D721Med (cell line): ENCODE measurements around the gene UBE4A.

Source experiments
- DNase-seq: peaks from one replicate; pipeline ENCODE4 v3.0.0; 2011; ENCODE audit warnings: low spot score; ENCODE audit not compliant: insufficient read length
- FAIRE-seq: peaks from 2 replicates; lab custom pipeline; 2011; peaks lifted over from hg19 to GRCh38; lab: Jason Lieb, UNC
- TF ChIP-seq, protein P1 (sequence below): IDR thresholded peaks from 2 replicates; pipeline ENCODE4 v1.5.1; 2012; ENCODE audit warnings: mild to moderate bottlenecking, control low read depth; ENCODE audit not compliant: insufficient read depth; ENCODE audit errors: missing control alignments

Gene UBE4A

DNA sequence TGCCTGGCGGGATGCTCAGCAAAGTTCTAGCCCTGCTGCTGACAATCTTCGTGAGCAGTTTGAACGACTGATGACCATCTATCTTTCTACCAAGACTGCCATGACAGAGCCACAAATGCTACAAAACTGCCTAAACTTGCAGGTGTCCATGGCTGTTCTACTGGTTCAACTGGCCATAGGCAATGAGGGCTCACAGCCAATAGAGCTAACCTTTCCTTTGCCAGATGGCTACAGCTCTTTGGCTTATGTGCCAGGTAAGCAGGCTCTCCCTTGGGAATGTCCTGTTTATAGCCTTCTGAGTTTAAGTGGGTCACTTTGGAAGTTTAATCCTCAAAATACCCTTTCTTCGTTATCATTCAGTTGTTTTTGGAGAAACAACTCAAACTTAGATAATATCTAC, 20.1 kb downstream of the UBE4A start:
- DNase-seq (no peak), FAIRE-seq (no peak)
- TF ChIP-seq, protein P1, sequence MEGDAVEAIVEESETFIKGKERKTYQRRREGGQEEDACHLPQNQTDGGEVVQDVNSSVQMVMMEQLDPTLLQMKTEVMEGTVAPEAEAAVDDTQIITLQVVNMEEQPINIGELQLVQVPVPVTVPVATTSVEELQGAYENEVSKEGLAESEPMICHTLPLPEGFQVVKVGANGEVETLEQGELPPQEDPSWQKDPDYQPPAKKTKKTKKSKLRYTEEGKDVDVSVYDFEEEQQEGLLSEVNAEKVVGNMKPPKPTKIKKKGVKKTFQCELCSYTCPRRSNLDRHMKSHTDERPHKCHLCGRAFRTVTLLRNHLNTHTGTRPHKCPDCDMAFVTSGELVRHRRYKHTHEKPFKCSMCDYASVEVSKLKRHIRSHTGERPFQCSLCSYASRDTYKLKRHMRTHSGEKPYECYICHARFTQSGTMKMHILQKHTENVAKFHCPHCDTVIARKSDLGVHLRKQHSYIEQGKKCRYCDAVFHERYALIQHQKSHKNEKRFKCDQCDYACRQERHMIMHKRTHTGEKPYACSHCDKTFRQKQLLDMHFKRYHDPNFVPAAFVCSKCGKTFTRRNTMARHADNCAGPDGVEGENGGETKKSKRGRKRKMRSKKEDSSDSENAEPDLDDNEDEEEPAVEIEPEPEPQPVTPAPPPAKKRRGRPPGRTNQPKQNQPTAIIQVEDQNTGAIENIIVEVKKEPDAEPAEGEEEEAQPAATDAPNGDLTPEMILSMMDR: no peak

DNA sequence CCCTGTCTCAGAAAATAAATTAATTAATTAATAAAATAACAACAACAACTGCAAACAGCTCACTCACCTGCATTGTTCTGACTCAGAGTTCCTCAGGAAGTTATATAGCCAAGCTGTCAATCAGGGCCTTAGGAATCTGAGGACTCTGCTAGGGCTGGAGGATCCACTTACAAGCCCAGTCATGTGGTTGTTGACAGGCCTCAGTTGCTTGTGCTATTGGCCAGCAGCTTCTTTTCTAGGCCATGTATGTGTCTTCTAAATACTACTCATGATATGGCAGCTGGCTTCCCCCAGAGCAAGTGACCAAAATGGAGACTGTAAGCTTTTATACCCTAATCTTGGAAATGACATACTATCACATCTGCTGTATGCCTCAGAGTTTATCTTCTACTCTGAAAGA, 21.2 kb downstream of the UBE4A start:
- no peak for DNase-seq
- TF ChIP-seq, protein P1: no peak
- FAIRE-seq: no peak

DNA sequence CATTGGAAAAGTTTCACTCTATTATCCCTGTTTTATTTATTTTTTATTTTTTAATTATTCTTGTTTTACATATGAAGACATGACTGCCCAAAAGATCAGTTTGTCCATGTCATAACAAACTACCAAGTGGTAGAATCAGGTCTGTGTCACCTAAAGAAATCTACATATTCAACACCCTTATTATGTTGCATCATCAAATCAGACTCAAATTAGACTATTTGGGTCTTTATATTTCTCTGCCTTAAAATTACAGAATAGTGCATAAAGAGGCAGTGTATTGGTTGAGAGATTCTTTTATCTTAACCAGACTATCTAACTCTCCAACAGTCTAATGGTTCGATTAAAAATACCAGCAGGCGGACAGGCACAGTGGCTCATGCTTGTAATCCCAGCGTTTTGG, 23.6 kb downstream of the UBE4A start:
- TF ChIP-seq, protein P1: no peak
- DNase-seq (no peak), FAIRE-seq (no peak)

DNA sequence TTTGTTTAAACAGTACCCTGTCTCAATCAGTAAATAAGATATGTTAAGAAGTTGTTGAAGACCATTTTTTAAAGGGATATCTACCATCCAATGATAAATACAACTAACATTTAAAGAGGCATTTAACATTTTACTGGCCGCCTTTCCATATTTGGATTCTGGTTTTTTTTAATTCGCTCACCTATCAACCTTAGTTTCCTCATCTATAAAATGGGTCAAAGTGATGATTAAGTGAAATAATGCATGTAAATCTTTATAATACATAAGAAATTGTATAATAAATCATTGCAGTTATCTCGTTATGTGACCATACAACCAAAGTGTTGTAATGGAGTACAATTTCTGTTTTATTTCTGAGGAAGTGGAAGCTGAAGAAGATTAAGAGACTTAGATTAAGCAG, 24.3 kb downstream of the UBE4A start:
- DNase-seq: no peak
- TF ChIP-seq, protein P1: no peak
- no peak for FAIRE-seq

DNA sequence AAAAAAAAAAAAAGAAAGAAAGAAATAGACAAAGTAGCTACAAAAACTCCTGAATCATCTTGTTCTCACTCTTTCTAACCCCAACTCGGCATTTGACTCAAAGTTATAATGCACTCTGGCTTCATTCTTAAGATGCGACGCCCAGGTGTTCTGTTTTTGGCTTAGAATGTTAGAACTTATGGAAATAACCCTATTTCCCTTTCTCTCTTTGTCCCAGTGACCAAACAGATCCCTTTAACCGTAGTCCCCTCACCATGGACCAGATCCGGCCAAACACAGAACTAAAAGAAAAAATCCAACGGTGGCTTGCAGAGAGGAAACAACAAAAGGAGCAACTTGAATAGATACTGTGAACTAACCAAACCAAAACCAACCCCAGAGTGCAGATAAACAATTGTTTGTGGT, 36.7 kb downstream of the UBE4A start:
- DNase-seq: no peak
- no peak for FAIRE-seq

DNA sequence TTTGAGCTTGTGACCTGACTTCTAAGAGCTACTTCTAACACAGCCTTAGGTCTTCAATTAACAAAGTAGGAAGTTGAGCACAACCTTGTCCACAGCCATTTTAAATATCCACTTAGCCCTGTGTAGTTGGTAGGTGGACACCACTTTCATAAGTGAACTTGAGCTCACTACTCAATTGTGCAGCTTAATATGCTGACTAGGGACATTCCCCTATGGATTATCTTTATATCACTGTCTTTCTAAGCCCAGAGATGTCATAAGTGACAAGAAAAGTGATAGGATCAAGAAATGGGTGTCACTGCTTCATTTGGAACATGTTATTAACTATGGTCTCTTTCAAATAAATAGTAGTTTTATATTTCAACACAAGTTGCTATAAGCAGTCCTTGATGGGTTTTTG, 38.0 kb downstream of the UBE4A start:
- TF ChIP-seq, protein P1: no peak
- FAIRE-seq (no peak), DNase-seq (no peak)

More for the DNA sequence above, 36.7 kb downstream of the UBE4A start:
- TF ChIP-seq, protein P1: no peak

DNA sequence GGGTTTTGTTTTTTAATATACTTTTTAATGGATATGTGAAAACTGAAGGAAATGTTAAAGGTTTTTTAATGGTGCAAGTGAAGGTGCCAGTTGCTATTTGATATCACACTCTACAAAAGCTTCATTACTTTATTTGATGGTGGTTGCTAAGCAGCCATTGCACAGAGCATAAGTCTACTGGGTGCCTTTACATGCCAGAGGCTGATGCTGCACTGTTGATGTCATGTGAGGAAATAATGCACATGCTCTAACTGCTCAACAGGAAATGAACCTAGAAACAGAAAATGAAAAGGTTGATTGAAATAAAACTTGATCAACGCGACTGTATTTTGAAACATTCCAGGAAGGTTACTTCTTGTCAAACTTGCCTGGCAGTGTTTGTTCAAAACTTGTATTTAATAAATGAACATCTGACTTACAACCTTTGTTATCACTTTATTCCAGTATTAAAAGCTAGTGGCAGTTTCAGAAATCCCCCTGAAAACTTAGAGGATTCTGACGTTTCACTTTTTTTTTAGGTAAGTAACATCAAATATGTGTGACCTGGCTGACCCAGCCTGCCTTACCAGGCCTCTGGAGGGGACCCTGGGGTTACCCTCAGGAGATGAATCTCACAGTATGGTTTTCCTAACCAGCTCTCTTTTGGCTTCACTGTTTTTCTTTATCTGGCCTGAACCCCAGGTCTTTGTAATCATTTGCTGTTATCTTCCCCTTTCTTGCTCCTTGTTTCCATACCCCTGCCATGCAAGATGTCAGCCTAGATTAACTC, 39.6 kb downstream of the UBE4A start:
- TF ChIP-seq, protein P1: no peak
- no peak for FAIRE-seq
- DNase-seq: no peak
